Mesothelial cell of epicardium (in vitro differentiated cells): ENCODE measurements around the gene NCDN. TPM values are rescaled to one million over a fixed set of nuclear protein-coding genes. Genes with fewer than 3 reads are reported as not detected.

ENCODE experiments used
- DNase-seq, 2 experiments: peaks; one replicate each; pipeline ENCODE4 v3.0.0; 2021; ENCODE audit warnings: low spot score in 2 of 2; ENCODE audit not compliant: unreplicated experiment in 2 of 2
- H3K27ac Mint-ChIP-seq: 2 replicates; pipeline ENCODE4 v1.8.0; 2021; ENCODE audit warnings: mixed read lengths
- H3K27me3 Mint-ChIP-seq: 2 replicates; pipeline ENCODE4 v1.8.0; 2021; ENCODE audit warnings: low read depth, mixed read lengths
- H3K36me3 Mint-ChIP-seq: 2 replicates; pipeline ENCODE4 v1.8.0; 2021; ENCODE audit warnings: mixed read lengths
- H3K4me1 Mint-ChIP-seq: 2 replicates; pipeline ENCODE4 v1.8.0; 2021; ENCODE audit warnings: mixed read lengths
- H3K4me3 Mint-ChIP-seq: 2 replicates; pipeline ENCODE4 v1.8.0; 2021; ENCODE audit warnings: mild to moderate bottlenecking, moderate library complexity, mixed read lengths
- H3K9me3 Mint-ChIP-seq: 2 replicates; pipeline ENCODE4 v1.8.0; 2021; ENCODE audit warnings: mixed read lengths
- CTCF ChIP-seq: fragments of 200-600 bp; sonication (generic); IDR thresholded peaks from one replicate; pipeline ENCODE4 v1.5.0; 2021; ENCODE audit warnings: antibody characterized with exemption; ENCODE audit not compliant: unreplicated experiment
- total RNA-seq: library from RNA; stranded (reverse); gene quantifications from 3 replicates; pipeline ENCODE4 v1.2.1, GENCODE V29; 2021

Gene NCDN
- total RNA-seq, 1 donor from 2014 or later, result 27.8 TPM

- no peak for TF ChIP-seq CTCF
- no peak for DNase-seq
- no peaks in the 10 kb centered on the region for H3K27me3 Mint-ChIP-seq
- peaks cover 5% of the 10 kb centered on the region for H3K36me3 Mint-ChIP-seq
- peak overlapping the region; percentile 77 for H3K27ac Mint-ChIP-seq
- H3K9me3 Mint-ChIP-seq, result no peaks in the 10 kb centered on the region
- no peak overlapping the region for H3K4me3 Mint-ChIP-seq
- peaks cover 35% of the 10 kb centered on the region for H3K4me1 Mint-ChIP-seq
Observed at GRCh38 chr1:35554266-35555211, 3.1 kb upstream of the NCDN start.

- Mint-ChIP-seq H3K9me3 (no peaks in the 10 kb centered on the region), H3K27me3 (no peaks in the 10 kb centered on the region), H3K4me3 (peak overlapping the region; percentile 95), H3K4me1 (peaks cover 35% of the 10 kb centered on the region), H3K36me3 (peaks cover 5% of the 10 kb centered on the region), H3K27ac (peak overlapping the region; percentile 77)
- TF ChIP-seq CTCF, result no peak
- DNase-seq, result no peak
Observed at GRCh38 chr1:35555212-35555584, 2.4 kb upstream of the NCDN start.

GRCh38 chr1:35555601-35556477 lies 1.8 kb upstream of the NCDN start:
- H3K4me1 Mint-ChIP-seq, result peaks cover 35% of the 10 kb centered on the region
- DNase-seq, result no peak
- H3K27me3 Mint-ChIP-seq, result no peaks in the 10 kb centered on the region
- no peaks in the 10 kb centered on the region for H3K9me3 Mint-ChIP-seq
- peak overlapping the region; percentile 73 for H3K27ac Mint-ChIP-seq
- no peak for TF ChIP-seq CTCF
- H3K36me3 Mint-ChIP-seq, result peaks cover 5% of the 10 kb centered on the region
- peak overlapping the region; percentile 95 for H3K4me3 Mint-ChIP-seq

- Mint-ChIP-seq H3K27me3 (no peaks in the 10 kb centered on the region), H3K36me3 (peaks cover 4% of the 10 kb centered on the region), H3K27ac (peak overlapping the region; percentile 73), H3K9me3 (no peaks in the 10 kb centered on the region), H3K4me3 (peak overlapping the region; percentile 95), H3K4me1 (peaks cover 38% of the 10 kb centered on the region)
- DNase-seq, result no peak
- TF ChIP-seq CTCF, result no peak
Observed at GRCh38 chr1:35556484-35557117, 998 bp upstream of the NCDN start.

- Mint-ChIP-seq H3K9me3 (no peaks in the 10 kb centered on the region), H3K36me3 (no peaks in the 10 kb centered on the region), H3K4me1 (peaks cover 39% of the 10 kb centered on the region), H3K4me3 (peak within 1 kb of the TSS; percentile 95), H3K27me3 (no peaks in the 10 kb centered on the region), H3K27ac (peak within 1 kb of the TSS; percentile 95)
- DNase-seq, result no peak
- no peak for TF ChIP-seq CTCF
Observed at GRCh38 chr1:35557118-35557610, 435 bp upstream of the NCDN start, which contains the start of gene KIAA0319L. Gene KIAA0319L, minus strand, starts transcription at chr1:35557403. Its CDS starts 2,912 bp downstream, at chr1:35554491.
